Fibroblast of lung (primary cell): ENCODE results near the gene C2CD4C.

ENCODE experiments used
- EZH2 ChIP-seq: IDR thresholded peaks from 2 replicates; pipeline ENCODE4 v1.5.1; 2012; ENCODE audit warnings: low read length, control low read depth, mild to moderate bottlenecking; ENCODE audit errors: missing control alignments
- TF ChIP-seq, protein P1 (sequence below), 2 donors: IDR thresholded peaks in 1 of 2; conservative IDR thresholded peaks in 1 of 2; 1 replicate in 1 of 2; 2 replicates in 1 of 2; pipeline ENCODE4 v1.5.1; 2011 to 2012; ENCODE audit warnings: low read length in 2 of 2, control low read depth in 1 of 2, inconsistent platforms in 1 of 2, low read depth in 1 of 2, mild to moderate bottlenecking in 1 of 2

DNA sequence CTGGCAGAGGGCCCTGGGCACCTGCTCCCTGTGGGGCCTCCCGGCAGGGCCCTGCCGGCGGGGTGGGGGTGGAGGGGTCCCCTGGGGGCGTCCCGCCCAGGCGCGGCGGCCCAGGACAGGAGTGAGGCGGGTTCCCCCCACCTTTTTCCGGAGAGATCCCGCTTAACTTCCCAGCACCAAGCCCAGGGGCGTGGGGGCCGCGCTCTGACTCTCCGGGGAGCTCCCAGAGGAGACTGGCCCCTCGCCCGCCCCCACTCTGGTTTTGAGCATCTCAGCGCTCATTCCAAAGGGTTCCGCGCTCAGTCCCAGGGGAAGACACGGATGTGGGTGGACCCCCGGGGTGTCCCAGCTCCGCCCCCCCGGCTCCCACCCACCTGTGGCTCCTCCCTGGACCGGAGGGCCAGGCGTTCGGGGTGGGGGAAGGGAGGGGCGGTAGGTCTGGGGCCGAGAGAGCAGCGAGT, 476 bp downstream of the C2CD4C start:
- TF ChIP-seq, protein P1, sequence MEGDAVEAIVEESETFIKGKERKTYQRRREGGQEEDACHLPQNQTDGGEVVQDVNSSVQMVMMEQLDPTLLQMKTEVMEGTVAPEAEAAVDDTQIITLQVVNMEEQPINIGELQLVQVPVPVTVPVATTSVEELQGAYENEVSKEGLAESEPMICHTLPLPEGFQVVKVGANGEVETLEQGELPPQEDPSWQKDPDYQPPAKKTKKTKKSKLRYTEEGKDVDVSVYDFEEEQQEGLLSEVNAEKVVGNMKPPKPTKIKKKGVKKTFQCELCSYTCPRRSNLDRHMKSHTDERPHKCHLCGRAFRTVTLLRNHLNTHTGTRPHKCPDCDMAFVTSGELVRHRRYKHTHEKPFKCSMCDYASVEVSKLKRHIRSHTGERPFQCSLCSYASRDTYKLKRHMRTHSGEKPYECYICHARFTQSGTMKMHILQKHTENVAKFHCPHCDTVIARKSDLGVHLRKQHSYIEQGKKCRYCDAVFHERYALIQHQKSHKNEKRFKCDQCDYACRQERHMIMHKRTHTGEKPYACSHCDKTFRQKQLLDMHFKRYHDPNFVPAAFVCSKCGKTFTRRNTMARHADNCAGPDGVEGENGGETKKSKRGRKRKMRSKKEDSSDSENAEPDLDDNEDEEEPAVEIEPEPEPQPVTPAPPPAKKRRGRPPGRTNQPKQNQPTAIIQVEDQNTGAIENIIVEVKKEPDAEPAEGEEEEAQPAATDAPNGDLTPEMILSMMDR (conservative IDR thresholded peaks at IDR 0.05 in 1 of 2, IDR thresholded peaks at IDR 0.05 in 1 of 2; ENCODE audit: low read depth in 1 of 2, low read length in 2 of 2) = no peak
- TF ChIP-seq EZH2 = no peak
